DMS 273 (cell line): ENCODE results near the gene KANSL1.
A peak's percentile ranks its signal among the peaks of the same experiment; 100 is the strongest.

Source experiments
- DNase-seq: peaks from one replicate; lab custom pipeline; 2025; ENCODE audit not compliant: unreplicated experiment; lab: John Stamatoyannopoulos, UW

The KANSL1 gene

DNA sequence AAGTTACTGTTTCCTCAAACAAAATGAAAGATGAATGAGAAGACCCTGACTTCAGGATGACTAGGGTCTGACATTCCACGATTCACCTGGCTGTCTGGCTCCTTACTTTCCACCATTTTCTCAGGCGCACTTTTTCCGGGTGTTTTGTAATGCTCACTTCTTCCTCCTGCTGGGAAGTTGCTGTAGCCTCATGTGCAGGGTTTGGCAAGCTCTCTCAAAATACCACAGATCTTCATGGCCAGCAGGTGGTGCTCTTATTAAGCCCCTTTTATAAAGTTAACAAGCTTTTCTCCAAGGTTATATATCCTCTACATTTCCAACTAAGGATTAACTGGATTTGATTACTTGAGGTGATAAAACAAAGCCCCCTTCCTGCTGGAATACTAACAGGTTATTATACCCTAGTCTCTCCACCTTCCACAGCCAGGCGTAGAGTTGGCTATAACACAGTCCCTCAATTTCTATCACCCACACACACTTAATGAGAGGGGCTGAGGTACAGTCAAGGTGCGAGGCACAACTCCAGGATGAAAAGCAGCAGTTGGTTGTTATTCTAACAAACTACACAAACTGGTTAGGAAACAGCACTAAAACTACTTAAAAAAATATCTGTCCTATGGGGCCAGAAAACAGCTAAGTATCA, 148.8 kb downstream of the KANSL1 start:
- DNase-seq: peak; percentile 93

DNA sequence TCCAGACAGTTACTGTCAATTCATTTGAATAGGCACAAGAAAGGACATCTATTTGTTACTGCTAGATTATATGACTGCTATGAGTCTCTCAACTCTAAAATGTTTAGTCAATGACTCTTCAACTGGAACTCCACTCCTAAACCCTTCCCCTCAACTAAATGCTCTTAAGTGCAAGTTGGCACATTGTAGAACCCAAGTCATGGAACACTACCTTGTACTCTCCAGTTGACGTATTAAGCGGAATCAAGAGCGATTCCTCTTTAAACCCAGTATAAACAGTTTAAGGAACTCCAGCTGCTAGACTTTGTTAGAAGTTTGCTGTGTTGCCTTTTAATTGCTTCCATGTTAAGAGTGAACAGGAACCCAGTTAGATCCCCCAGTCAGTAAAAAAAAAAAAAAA, 149.6 kb downstream of the KANSL1 start:
- no peak for DNase-seq

DNA sequence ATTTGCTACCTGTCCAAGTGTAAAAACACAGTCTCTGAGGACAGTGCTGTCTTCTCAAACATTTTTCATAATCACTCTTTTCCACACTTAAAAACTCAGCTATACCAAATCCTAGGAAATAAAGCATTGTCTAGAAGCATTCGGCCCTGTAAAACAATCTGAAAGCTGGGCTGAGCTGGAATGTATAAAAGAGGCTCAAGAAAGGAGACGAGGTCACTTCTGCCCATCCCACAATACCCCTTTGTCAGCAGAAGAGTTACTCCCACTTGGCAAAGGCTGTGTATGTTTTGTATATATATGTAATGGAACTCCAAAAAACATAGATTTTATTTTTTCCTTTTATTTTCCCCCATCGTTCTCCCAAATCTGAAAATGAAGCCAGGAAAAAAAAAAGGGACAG, 150.3 kb downstream of the KANSL1 start:
- no peak for DNase-seq

DNA sequence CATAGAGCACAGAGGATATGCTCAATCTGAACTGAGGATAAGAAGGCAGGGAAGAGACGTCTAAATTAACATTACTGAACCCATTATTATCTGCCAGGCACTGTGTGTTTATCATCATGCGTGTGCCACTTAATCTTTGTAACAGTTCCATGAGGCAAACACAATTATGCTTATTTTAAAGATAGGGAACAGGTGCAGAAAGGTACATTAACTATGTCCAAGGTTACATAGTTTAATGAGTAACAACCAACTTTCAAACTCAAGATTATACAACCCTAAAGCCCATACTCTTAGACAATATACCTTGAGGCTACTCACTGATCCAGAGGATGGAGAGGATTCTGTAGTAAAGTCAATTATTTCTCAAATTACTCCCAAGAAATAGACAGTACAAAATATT, 151.0 kb downstream of the KANSL1 start:
- DNase-seq: no peak

DNA sequence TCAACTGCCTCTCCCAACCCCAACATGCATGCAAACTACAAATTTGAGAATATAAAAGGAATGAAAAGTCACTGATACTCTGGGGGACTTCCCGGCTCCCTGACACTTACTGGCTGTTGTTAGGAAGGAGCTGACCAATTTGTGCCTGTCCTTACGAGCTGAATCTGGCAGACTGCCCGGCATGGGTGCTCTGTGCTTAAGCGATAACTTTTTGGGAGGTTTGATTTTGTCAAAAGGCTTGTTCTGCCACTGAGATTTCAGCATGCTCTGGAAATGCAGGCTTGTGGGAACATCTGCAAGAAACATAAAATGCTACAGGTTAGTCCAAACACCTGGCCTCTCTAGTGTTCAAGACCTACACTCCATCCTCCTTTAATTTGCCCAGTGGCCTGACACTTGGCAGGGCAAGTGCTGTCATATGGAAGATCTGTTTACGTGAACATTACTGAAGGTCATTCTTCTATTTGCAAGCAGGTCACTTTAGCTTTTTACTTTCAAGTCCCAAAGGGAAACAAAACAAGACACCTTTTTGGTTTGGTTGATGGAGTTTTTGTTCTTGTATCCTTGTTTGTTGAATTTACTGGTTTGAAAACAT, 153.5 kb downstream of the KANSL1 start:
- no peak for DNase-seq

DNA sequence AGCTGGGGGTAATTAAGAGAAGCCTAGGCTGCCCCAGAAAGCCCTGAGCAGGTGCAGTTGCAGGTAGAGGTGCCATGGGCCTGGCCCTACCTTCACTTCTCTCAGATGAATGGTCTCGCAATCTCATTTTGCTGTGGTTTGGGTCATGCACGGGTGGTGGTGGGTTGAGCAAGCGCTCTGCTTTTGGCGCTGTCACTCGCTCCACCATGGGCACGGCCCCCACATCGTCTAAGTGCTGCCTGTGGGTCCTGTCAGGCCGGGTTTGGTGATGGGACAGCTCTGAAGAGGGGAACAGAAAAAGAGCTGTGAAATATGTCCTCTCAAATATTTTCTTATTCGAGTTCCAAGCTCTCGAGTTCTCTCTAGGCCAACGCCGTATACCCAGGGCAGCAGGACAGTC, 154.3 kb downstream of the KANSL1 start:
- no peak for DNase-seq

DNA sequence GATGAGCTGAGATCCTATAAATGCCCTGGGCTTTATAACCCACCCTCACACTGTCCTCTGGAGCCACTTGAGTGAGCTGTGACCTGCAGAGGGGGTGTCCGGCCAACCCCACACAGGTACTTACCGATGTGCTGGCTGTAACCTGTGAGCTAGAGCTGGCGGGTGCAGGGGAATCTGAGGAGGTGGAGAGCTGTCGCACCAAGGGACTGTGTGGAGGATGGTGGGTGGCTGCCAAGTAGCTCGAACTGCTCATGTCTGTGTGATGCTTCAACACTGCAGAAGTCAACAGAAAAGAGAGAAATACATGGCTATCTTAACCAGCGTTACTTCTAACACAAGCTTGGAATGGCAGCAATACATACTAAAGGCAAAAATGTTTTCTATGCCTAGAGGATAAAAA, 154.8 kb downstream of the KANSL1 start:
- DNase-seq: no peak

DNA sequence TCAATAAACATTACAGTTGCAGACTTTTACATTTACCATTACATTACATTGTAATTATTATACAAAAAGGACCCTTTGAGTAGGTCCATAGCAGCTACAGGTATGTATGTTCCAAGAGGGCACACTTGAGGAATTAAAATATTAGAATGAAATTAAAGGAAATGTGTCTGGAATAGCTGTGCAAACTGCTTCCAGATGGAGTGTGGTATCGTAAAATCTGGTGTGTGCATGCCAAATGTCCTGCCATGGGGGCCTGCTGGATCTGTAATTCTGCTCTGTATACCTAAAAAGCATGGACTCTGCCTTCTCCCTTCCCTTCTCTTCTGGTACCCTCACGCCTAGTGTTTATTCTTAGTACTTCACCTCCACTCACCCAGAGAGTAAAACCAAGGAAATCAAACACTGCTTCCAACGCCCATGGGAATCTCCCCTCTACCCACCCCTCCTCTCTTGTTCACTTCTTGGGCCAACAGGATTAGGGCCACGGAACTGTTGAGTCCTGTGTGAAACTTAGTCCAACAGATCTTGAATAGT, 155.4 kb downstream of the KANSL1 start:
- no peak for DNase-seq

DNA sequence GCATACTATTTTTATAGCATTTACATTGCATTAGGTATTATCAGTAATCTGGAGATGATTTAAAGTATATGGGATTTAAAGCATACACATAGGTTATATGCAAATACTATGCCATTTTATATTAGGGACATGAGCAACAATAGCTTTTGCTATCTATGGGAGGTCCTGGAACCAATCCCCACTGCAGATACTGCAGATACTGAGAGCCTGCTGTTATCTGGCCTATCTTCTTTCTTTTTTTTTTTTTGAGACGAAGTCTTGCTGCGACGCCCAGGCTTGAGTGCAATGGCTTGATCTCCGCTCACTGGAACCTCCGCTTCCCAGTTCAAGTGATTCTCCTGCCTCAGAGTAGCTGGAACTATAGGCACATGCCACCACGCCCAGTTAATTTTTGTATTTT, 156.7 kb downstream of the KANSL1 start:
- DNase-seq: no peak

DNA sequence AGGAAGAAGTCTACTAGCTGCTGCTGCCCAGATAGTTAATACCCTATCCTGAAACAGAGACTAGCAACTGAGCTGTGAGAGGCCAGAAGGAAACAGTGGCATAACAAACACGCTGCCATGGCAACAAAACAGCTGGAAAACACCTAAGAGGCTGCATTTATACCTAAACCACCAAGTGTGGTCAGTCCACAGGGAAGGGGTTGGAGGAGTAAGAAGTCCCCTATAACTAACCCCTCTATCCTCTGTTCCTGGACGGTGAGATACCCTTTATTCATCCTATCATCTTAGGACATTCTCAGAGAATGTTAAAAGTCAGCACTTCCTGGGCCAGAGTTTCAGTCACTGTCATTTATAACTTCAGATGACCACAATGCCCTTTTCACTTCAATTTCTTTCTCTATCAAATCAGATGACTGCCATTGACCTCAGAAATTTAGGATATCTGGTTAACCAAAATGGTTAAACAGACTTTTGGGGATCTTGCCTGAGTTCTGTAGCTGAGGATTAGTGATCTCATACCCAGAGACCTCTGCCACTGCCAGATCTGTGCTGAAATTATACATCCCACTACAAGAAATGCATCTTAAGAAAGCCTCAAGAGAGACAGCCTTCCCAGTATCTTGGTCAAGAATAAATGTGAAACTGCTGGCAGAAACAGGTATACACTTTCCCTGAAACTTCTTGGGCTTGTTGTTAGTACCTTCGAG, 158.0 kb downstream of the KANSL1 start:
- no peak for DNase-seq

DNA sequence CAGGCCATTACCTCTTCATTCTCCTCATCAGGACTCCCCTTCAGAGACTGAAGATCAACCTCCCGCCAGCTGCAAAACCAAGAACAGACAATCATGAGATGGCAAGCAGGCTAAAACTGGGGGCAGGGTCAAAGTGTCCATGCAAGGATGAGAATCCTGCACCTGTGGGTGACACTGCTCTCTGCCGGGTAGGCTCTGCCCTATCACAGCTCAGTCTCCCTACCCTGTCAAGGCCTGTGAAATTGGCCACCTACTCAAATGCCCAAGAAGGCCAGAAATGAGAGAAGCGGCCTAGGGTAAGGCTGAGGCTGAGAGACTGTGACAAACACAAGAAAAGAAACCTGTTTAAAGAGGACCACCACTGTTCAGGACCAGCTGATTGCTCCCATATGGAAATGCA, 159.8 kb downstream of the KANSL1 start:
- no peak for DNase-seq

DNA sequence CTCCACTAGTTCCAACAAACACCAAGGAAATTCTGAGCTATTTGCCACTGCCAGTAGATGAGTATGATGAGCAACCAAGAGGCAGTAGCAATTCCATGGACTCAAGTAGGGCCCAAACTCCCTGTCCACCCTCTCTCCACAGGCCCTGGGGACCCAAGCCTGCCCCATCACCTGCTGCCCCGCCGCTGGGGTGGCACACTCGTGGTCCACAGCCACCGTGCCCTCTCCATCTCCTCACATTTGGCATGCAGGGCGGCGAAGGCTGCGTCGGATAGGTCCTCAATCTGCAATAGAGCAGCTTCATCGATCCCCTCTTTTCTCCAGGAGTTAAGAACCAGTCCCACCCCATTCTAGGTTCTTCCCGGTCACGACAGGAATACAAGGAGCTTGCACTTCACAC, 160.3 kb downstream of the KANSL1 start:
- DNase-seq: no peak

DNA sequence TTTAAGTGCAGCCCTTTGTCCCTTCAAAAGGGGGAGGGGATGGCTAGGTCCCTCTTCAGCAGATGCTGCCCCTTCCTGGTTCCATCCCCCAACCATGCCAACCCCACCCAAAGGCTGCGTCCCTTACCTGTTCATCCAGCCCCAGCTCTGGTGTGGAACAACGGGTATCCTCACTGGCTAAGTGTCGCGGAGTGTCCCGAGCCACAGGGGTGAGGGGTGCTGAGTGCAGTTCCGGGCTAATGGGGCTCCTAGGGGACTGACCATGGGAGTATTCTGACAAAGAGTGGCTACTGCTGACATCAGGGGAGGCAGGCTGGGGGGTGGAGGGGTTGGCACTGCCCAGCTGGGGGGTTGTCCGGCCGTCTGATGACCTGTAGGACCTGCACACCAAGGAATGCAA, 161.3 kb downstream of the KANSL1 start:
- DNase-seq: no peak

DNA sequence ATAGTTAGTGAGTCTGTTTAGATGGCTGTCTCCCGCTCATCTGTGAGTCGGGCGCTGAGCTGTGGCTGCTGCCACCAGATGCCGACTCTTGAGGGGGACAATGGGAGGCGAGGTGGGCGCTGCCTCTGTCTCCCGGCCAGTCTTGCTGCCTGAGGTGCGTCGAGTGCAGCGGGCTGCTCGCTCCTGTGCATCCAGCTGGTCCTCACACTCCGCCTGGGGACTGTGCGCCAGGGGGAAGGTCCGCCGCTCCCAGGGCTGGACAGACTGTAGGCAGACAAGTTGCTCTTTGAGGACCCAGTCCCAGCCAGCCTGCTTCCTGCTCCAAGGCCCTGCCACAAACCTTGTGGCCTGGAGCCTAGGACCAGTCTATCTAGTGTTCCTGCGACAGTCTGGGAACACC, 161.8 kb downstream of the KANSL1 start:
- no peak for DNase-seq

DNA sequence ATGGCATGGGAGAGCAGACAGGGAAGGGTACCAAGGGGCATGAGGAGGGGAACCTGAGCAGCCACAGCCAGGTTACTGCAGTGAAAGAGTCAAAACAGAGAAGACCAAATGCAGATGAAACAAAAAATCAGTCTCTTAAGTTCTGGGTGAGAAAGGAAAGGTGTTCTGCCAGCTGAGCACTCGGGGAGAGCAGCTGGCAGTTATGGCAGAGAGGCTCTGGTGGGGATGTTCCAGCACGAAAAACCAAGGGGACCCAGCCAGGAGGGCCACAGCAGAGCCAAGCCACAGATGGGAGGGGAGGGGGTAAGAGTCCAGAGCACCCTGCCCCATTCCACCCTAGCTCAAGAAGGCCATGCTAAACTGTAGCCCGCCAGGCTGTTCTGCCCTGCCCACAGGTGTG, 162.5 kb downstream of the KANSL1 start:
- no peak for DNase-seq

DNA sequence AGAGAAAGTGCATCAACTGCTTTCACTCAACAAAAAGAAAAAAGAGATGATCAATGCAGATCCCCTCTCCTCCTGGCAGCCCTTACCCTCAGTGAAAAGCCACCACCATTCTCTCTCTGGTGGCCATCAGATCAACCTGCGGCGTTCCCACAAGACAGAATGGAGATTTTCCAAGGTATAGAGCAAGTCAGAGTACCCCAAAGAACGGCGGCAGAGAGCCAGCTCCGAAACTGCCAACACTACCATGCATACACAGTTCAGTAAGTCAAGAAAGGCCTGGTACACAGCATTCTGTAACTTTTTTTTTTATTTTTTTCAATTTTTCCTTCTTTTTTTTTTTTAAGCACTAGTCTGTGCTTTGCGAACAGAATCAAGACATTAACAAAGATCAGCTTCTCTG, 163.6 kb downstream of the KANSL1 start:
- no peak for DNase-seq

DNA sequence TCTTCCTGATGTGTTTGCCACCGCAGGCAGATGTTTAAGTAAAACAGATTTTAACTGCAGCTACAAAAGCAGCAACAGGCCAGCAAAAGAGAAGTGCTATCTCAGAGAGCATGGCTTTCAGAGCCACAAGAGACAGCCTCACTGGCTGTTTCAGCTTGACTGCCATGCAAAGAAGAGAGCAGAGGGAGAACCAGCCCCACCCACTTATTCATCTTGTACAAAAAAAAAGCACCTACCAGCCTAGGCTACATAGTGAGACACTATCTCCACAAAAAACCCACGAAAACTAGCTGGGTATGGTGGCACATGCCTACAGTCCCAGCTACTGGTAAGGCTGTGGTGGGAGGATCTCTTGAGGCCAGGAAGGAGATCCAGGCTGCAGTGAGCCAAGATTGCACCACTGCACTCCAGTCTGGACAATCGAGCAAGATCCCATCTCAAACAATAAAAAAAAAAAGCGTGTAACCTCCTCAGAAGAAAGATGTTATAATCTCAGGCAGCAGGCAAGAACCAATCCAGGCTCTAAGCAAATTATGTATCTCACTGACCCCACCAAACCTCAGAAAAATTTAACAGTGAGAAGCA, 164.2 kb downstream of the KANSL1 start:
- no peak for DNase-seq

DNA sequence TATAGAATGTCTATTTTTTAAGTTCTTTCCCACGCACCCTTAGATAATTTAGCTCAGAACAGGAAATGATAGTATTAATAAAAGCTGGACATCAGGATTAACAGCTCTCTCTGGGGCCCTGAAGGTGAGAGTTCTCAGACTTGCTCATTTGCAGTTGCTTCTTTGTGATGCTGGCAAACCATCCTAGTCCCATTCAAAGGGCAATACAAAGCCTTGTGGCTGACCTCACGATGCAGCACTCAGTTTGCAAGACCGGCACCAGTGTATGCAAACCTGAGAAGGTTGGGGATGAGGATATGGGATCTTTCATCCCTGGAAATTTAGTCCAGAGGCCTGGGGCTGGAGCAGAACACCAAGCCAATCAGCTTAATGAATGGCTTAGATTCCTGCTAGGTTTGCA, 164.9 kb downstream of the KANSL1 start:
- DNase-seq: no peak

DNA sequence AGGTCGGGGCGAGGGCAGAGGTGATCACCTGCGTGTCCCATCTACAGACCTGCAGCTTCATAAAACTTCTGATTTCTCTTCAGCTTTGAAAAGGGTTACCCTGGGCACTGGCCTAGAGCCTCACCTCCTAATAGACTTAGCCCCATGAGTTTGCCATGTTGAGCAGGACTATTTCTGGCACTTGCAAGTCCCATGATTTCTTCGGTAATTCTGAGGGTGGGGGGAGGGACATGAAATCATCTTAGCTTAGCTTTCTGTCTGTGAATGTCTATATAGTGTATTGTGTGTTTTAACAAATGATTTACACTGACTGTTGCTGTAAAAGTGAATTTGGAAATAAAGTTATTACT, 165.3 kb downstream of the KANSL1 start:
- no peak for DNase-seq

DNA sequence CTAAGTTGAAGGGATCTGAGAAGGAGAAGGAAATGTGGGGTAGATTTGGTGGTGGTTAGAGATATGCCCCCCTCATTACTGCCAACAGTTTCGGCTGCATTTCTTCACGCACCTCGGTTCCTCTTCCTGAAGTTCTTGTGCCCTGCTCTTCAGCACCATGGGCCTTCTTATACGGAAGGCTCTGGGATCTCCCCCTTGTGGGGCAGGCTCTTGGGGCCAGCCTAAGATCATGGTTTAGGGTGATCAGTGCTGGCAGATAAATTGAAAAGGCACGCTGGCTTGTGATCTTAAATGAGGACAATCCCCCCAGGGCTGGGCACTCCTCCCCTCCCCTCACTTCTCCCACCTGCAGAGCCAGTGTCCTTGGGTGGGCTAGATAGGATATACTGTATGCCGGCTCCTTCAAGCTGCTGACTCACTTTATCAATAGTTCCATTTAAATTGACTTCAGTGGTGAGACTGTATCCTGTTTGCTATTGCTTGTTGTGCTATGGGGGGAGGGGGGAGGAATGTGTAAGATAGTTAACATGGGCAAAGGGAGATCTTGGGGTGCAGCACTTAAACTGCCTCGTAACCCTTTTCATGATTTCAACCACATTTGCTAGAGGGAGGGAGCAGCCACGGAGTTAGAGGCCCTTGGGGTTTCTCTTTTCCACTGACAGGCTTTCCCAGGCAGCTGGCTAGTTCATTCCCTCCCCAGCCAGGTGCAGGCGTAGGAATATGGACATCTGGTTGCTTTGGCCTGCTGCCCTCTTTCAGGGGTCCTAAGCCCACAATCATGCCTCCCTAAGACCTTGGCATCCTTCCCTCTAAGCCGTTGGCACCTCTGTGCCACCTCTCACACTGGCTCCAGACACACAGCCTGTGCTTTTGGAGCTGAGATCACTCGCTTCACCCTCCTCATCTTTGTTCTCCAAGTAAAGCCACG, 165.9 kb downstream of the KANSL1 start:
- DNase-seq: peak; percentile 84
